Activated naive CD8-positive, alpha-beta T cell treated with anti-CD3 and anti-CD28 coated beads, Interleukin-2, amount 10 ng/mL, durations not matched to agents 7 days and 5 days (primary cell): ENCODE data around the gene CASTOR2. TPM values are rescaled to one million over a fixed set of nuclear protein-coding genes. Genes with fewer than 3 reads are reported as not detected.
"Not testable (repeated sequence)": the region's sequence is repeated elsewhere in the genome, so short reads cannot be mapped to it uniquely, and the experiment has no call there.

ENCODE experiments used
- ATAC-seq: fragments of 150-1000 bp; cut with Tn5 transposase; one replicate; pipeline ENCODE4 v1.10.0; 2021; ENCODE audit warnings: low read depth, moderate library complexity
- POLR2A ChIA-PET: fragments of 350-600 bp; sonication (Branson Sonifier 250); formaldehyde crosslinking; loops from one replicate; lab custom pipeline; 2021; ENCODE audit warnings: antibody characterized with exemption; lab: Charles Lee
- DNase-seq: peaks from one replicate; pipeline ENCODE4 v3.0.0; 2021
- H3K27ac Mint-ChIP-seq: one replicate; pipeline ENCODE4 v1.8.0; 2022; ENCODE audit warnings: mild to moderate bottlenecking, mixed read lengths
- H3K27me3 Mint-ChIP-seq: one replicate; pipeline ENCODE4 v1.8.0; 2022; ENCODE audit warnings: mild to moderate bottlenecking, moderate library complexity, mixed read lengths
- H3K36me3 Mint-ChIP-seq: one replicate; pipeline ENCODE4 v1.8.0; 2021; ENCODE audit warnings: mild to moderate bottlenecking, mixed read lengths
- H3K4me1 Mint-ChIP-seq: one replicate; pipeline ENCODE4 v1.8.0; 2021; ENCODE audit warnings: mixed read lengths
- H3K4me3 Mint-ChIP-seq: one replicate; pipeline ENCODE4 v1.8.0; 2022; ENCODE audit warnings: mild to moderate bottlenecking, moderate library complexity, mixed read lengths
- H3K9me3 Mint-ChIP-seq: one replicate; pipeline ENCODE4 v1.8.0; 2021; ENCODE audit warnings: mixed read lengths
- total RNA-seq, 2 experiments: library from RNA; stranded (reverse); gene quantifications; one replicate each; pipeline ENCODE4 v1.2.3, GENCODE V29; 2021

The CASTOR2 gene
- total RNA-seq, 2 experiments from 2014 or later = 2.6 to 3.1 TPM

DNA sequence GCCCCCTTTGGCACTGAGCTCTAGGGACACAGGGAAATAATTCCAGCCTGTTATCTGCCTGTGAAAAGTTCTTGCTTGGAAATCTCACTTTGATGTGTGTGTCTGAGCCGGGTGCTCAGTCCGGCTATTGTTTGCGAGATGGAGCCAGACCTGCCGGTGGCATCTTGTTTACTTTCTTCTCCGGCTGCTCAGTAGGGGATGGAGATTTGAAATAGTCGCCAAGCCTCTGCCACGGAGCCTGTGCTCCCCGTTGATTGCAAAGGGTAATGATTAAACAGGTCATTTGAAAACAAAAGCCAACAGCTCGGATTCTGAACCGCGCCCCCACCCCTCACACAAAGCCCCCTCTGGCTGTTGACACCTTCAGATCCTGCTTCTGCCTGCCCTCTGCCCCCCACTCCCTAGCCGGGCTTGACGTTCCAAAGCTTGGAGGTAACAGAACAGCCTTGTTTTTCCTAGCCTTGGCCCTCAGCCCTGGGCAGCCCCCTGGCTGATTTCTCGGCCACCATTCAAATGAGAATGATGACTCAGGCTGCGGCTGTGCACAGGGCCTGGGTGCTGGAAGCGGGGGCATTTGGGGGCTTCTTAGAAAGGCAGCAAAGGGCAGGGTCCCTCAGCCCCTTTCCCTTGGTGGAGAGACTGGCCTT is 1.8 kb downstream of the CASTOR2 start:
- H3K27ac Mint-ChIP-seq, H3K36me3 Mint-ChIP-seq, H3K4me1 Mint-ChIP-seq, POLR2A ChIA-PET, H3K27me3 Mint-ChIP-seq, ATAC-seq, H3K9me3 Mint-ChIP-seq, H3K4me3 Mint-ChIP-seq, DNase-seq: not testable (repeated sequence)

- H3K4me1 Mint-ChIP-seq, H3K27me3 Mint-ChIP-seq, POLR2A ChIA-PET, H3K4me3 Mint-ChIP-seq, ATAC-seq, H3K9me3 Mint-ChIP-seq, H3K27ac Mint-ChIP-seq, H3K36me3 Mint-ChIP-seq, DNase-seq: not testable (repeated sequence)
Observed at GRCh38 chr7:74966909-74967308, 2.4 kb downstream of the CASTOR2 start.

DNA sequence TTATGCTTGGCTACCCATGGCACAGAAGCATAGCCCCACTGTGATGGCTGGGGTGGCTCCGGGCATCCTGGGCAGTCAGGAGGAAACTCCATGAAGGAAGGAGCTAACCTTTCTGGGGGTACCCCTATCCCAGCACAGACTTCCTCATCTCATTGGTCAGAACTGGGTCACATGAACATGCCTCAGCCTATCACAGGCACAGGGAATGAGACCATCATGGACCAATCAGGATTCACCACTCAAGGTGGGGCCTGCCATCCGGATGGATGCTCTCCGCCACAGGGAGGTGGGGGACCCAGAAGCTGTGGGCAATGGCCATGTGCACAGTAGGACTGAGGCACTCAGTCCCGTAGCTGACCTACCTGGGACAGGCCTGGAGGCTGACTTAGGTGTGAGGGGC is 6.9 kb downstream of the CASTOR2 start:
- H3K4me1 Mint-ChIP-seq, H3K27ac Mint-ChIP-seq, ATAC-seq, H3K4me3 Mint-ChIP-seq, POLR2A ChIA-PET, DNase-seq, H3K9me3 Mint-ChIP-seq, H3K36me3 Mint-ChIP-seq, H3K27me3 Mint-ChIP-seq: not testable (repeated sequence)

- H3K4me3 Mint-ChIP-seq, H3K4me1 Mint-ChIP-seq, H3K27me3 Mint-ChIP-seq, DNase-seq, H3K27ac Mint-ChIP-seq, H3K9me3 Mint-ChIP-seq, ATAC-seq, H3K36me3 Mint-ChIP-seq, POLR2A ChIA-PET: not testable (repeated sequence)
Observed at GRCh38 chr7:74972377-74972776, 7.9 kb downstream of the CASTOR2 start.

DNA sequence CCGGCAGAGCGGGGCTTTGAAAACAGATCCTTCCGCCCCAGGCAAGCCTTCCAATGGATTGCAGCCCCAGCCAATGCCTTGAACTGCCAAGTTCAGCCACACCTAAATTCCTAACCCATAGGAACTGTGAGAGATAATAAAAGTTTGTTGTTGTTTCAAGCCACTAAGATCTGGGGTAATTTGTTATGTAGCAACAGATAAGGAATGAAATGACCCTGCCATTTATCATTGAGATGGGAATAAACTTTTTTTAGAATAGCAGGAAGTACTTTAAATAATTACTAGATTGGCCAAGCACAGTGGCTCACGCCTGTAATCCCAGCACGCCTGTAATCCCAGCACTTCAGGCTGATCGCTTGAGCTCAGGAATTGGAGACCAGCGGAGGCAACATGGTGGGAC is 11.5 kb downstream of the CASTOR2 start:
- H3K4me3 Mint-ChIP-seq, H3K4me1 Mint-ChIP-seq, POLR2A ChIA-PET, H3K27me3 Mint-ChIP-seq, H3K9me3 Mint-ChIP-seq, DNase-seq, ATAC-seq, H3K36me3 Mint-ChIP-seq, H3K27ac Mint-ChIP-seq: not testable (repeated sequence)

DNA sequence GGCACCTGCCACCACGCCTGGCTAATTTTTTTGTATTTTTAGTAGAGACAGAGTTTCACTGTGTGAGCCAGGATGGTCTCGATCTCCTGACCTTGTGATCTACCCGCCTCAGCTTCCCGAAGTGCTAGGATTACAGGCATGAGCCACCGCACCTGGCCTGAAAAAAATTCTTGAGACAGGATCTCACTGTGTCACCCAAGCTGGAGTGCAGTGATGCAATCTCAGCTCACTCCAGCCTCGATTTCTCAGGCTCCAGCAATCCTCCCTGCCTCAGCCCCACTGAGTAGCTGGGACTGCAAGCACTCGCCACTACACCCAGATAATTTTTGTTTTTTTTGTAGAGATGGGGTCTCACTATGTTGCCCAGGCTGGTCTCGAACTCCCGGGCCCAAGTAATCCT is 13.0 kb downstream of the CASTOR2 start:
- H3K4me3 Mint-ChIP-seq, DNase-seq, H3K36me3 Mint-ChIP-seq, H3K27me3 Mint-ChIP-seq, H3K4me1 Mint-ChIP-seq, H3K27ac Mint-ChIP-seq, ATAC-seq, H3K9me3 Mint-ChIP-seq, POLR2A ChIA-PET: not testable (repeated sequence)

GRCh38 chr7:74988436-74988835 is 23.9 kb downstream of the CASTOR2 start:
- H3K36me3 Mint-ChIP-seq, H3K4me1 Mint-ChIP-seq, POLR2A ChIA-PET, H3K27me3 Mint-ChIP-seq, ATAC-seq, DNase-seq, H3K9me3 Mint-ChIP-seq, H3K27ac Mint-ChIP-seq, H3K4me3 Mint-ChIP-seq: not testable (repeated sequence)

GRCh38 chr7:74993121-74993520 is 28.6 kb downstream of the CASTOR2 start:
- H3K36me3 Mint-ChIP-seq = no peaks in the 10 kb centered on the region
- no peak overlapping the region for H3K4me3 Mint-ChIP-seq
- DNase-seq (no peak), ATAC-seq (no peak)
- H3K9me3 Mint-ChIP-seq = no peaks in the 10 kb centered on the region
- H3K4me1 Mint-ChIP-seq = no peaks in the 10 kb centered on the region
- no peaks in the 10 kb centered on the region for H3K27me3 Mint-ChIP-seq
- POLR2A ChIA-PET = no interaction called here
- no peak overlapping the region for H3K27ac Mint-ChIP-seq

GRCh38 chr7:74994869-74995543 is 30.5 kb downstream of the CASTOR2 start:
- H3K27me3 Mint-ChIP-seq, H3K9me3 Mint-ChIP-seq, POLR2A ChIA-PET, ATAC-seq, H3K27ac Mint-ChIP-seq, H3K4me1 Mint-ChIP-seq, H3K4me3 Mint-ChIP-seq, DNase-seq, H3K36me3 Mint-ChIP-seq: not testable (repeated sequence)

DNA sequence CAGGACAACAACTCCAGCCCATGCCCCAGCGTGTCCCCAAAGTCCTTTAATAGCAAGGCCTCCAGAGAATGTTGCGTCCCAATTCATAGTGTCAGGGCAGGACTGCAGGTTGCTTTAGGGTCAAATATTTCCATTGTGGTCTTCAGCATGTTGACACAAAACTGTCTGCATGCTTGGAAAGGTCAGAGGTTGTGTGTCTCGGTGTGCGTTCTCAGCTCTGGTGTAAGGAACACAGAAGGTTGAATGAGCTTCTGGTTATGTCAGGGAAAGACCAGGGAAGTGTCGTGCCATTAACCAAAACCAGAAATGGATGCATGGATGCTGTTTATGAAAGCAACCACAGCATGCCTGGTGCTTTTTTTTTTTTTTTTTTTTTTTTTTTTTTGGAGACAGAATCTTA is 31.9 kb downstream of the CASTOR2 start:
- H3K27ac Mint-ChIP-seq, H3K36me3 Mint-ChIP-seq: not testable (repeated sequence)

DNA sequence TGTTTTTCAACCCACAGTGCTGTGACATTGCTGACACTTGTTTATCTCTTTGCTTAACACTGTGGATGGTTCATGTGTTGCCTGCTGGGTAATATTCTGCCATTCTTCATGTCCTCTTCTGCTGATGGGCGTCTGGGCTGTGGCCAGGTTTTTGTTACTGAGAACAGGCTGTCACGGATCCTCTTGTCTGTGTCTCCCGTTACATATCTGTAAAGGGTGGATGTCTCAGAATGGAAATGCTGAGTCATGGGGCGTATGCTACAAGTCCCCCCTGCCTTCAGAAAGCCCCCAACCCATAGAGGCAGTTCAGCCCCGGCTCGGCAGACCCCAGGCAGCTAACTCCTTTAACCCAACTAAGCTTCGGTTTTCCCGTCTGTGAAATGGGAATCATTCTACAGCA is 33.3 kb downstream of the CASTOR2 start:
- H3K9me3 Mint-ChIP-seq, H3K4me3 Mint-ChIP-seq, H3K27ac Mint-ChIP-seq, H3K36me3 Mint-ChIP-seq, H3K27me3 Mint-ChIP-seq, ATAC-seq, H3K4me1 Mint-ChIP-seq, POLR2A ChIA-PET, DNase-seq: not testable (repeated sequence)

More for the DNA sequence above, 31.9 kb downstream of the CASTOR2 start:
- not testable (repeated sequence) for H3K4me1 Mint-ChIP-seq, DNase-seq, H3K4me3 Mint-ChIP-seq, ATAC-seq, H3K27me3 Mint-ChIP-seq, H3K9me3 Mint-ChIP-seq
- POLR2A ChIA-PET = interaction anchor here (0.7 kb wide), 1 partner anchor 1182 kb away, joined by 3 read pairs; no protein-coding TSS in a partner anchor

GRCh38 chr7:75001356-75001755 is 36.9 kb downstream of the CASTOR2 start:
- H3K4me3 Mint-ChIP-seq, H3K9me3 Mint-ChIP-seq, POLR2A ChIA-PET, H3K27ac Mint-ChIP-seq, H3K4me1 Mint-ChIP-seq, H3K27me3 Mint-ChIP-seq, H3K36me3 Mint-ChIP-seq, DNase-seq, ATAC-seq: not testable (repeated sequence)

GRCh38 chr7:75010036-75010435 is 45.5 kb downstream of the CASTOR2 start:
- POLR2A ChIA-PET = no interaction called here
- ATAC-seq = no peak
- Mint-ChIP-seq H3K27ac (no peak overlapping the region), H3K36me3 (no peaks in the 10 kb centered on the region), H3K4me1 (no peaks in the 10 kb centered on the region), H3K9me3 (no peaks in the 10 kb centered on the region), H3K4me3 (no peak overlapping the region), H3K27me3 (no peaks in the 10 kb centered on the region)
- no peak for DNase-seq

- H3K4me1 Mint-ChIP-seq = no peaks in the 10 kb centered on the region
- H3K27me3 Mint-ChIP-seq = no peaks in the 10 kb centered on the region
- POLR2A ChIA-PET = no interaction called here
- no peaks in the 10 kb centered on the region for H3K9me3 Mint-ChIP-seq
- H3K27ac Mint-ChIP-seq = no peak overlapping the region
- no peaks in the 10 kb centered on the region for H3K36me3 Mint-ChIP-seq
- no peak for DNase-seq
- ATAC-seq = no peak
- no peak overlapping the region for H3K4me3 Mint-ChIP-seq
Observed at GRCh38 chr7:75017832-75018231, 53.3 kb downstream of the CASTOR2 start.
